ENCODE measurements around the gene ZNF133.
"Not testable (repeated sequence)": the region's sequence is repeated elsewhere in the genome, so short reads cannot be mapped to it uniquely, and the experiment has no call there.

ZNF133 gene

DNA sequence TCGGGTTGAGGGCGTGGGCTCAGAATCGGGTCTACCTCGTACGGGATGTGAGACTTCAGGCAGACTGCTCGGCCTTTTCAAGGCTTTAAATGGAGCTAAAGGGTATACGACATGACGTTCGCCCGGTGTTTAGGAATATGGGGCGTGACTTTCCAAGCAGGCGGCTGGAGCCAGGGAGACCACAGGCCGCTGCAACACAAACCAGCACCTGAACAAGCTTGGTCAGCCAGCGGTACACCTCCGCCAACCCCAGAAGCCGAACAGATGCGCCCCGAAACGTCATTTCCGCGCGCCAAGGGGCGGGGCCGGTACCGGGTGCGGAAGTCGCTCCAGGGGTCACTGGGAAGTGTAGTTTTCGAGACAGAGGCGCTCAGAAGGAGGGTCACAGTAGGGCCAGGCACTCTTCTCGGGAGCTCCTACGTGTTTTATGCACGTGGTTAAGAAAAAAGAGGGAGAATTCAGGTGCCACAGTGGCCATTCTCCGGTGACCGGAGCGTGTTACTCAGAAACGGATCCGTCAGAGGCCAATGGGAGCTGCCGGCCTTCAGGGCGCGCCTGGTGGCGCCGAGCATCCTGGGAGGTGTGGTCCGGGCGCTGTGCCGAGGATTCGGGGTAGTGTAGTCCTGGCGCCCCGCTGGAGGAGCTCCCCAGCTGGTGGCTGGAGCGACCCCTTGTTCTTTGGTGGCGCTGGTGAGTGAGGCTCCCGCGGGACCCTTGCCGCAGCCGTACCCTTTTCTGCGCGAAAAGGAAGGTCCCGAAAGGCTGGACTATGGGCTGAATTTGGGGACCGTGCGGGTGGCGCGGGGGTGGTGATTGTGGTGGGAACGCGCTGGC is at the start of gene ZNF133:
Gene ZNF133 (plus strand): TSS at position 613 of the 834 bp plus-strand sequence. CDS start 17,160 bp downstream, outside the sequence.
- DNase-seq, result peak; percentile 75

DNA sequence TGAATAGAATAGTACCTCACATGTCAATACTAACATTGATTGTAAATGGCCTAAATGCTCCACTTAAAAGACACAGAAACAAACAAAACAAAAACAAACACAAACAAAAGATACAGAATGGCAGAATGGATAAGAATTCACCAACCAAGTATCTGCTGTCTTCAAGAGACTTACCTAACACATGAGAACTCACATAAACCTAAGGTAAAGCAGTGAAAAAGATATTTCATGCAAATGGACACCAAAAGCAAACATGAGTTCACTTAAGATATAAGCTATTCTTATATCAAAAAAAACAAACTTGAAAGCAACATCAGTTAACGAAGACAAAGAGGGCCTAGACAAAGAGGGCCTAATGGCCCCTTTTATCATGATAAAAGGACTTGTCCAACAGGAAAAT is 47.3 kb upstream of the ZNF133 start:
- no peak for DNase-seq

DNA sequence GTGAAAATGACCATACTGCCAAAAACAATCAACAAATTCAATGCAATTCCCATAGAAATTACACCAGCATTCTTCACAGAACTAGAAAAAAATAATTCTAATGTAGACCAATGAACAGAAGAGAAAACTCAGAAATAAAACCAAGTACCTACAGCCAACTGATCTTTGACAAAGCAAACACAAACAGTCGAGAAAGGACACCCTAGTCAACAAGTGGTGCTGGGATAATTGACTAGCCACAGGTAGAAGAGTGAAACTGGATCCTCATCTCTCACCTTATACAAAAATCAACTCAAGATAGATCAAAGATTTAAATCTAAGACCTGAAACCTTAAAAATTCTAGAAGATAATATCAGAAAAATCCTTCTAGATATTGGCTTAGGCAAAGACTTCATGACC is 44.5 kb upstream of the ZNF133 start:
- no peak for DNase-seq

DNA sequence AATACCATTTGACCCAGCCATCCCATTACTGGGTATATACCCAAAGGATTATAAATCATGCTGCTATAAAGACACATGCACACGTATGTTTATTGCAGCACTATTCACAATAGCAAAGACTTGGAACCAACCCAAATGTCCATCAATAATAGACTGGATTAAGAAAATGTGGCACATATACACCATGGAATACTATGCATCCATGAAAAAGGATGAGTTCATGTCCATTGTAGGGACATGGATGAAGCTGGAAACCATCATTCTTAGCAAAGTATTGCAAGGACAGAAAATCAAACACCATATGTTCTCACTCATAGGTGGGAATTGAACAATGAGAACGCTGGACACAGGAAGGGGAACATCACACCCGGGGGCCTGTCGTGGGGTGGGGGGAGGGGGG is 39.8 kb upstream of the ZNF133 start:
- DNase-seq, result not testable (repeated sequence)

DNA sequence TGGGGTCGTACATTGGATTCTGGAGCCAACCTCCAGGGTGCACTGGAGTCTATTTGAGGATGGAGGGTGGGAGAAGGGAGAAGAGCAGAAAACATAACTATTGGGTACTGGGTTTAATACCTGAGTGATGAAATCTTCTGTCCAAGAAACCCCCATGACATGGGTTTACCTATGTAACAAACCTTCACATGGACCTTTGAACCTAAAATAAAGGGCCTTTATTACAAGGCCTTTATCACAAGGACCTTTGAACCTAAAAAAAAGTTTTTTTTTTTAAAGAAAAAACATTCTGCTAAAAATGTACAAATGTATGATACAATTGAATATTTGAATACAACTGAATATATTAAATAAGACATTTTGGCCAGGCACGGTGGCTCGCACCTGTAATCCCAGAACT is 38.1 kb upstream of the ZNF133 start:
- no peak for DNase-seq

DNA sequence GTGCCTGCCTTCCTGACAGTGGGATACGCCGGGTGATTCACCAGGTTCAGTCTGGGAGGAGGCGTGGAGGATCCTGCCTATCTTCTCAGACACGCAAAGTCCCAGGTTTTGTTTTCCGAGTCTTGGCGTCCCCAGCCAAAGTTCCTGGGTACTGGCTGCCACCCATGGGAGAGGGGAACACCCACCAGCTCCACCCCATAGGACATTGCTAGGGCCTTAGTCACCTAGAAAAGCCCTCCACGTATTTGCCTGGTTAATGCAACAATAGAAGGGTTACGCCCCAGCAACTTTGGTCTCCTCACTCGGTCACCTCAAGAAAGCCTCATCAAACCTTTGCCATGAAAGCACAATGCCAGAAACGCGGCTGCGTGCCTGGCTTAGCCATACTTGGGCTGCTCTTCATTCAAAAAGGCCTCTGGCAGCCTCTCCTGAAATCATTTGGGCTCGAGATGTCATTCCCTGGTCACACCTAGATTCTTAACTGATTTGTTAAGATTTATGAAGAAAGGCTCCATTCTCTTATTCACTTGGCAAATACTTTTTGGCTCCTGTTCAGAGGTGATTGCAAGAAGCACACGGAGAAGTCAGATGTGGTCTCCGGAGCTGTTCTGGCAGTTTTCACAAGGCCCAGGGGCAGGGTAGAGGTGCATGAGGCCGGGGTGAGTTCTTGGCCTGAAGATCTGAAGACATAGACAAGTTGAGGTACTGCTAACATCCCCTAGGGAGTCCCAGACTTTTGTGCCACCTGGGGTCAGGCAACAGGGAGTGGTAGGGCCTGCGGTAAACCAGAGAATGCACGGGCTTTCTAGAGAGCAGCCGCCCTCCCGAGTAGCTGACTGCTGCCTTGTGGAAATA is 35.5 kb upstream of the ZNF133 start:
- DNase-seq, result no peak

DNA sequence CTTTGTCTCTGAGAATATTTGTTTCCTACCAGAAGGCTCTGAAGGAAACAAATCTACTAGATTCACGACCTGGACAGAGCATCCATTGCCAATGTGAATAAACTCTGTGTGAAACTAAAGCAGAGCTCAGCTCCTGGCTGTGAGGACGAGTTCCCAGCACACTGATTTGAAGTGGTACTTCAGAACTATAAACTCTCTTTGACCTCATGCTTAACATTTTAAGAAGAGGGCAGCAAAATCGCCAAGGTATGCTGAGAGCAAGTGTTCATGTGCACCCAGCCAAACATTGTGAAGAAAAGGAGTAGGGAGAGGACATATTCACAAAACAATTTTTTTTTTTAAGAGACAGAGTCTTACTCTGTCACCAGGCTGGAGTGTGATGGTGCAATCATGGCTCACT is 33.7 kb upstream of the ZNF133 start:
- DNase-seq, result no peak

DNA sequence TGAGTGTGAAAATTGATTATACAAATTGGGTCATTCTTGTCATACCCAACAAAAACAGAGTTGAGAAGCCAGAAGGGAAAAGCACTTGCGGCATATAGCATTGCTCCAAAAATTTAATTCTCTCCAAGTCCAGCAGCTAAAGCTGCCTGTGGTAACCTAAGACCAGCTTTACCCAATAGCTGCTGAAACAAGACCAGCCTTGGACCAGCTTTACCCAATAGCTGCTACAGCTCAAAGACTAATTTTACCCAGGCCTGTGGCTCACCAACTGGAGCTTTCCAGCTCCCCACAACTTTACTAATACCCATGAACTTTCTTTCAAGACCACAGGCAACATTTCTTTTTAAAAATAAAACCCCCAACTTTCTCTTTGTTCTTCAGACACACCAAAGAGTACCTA is 32.8 kb upstream of the ZNF133 start:
- no peak for DNase-seq

DNA sequence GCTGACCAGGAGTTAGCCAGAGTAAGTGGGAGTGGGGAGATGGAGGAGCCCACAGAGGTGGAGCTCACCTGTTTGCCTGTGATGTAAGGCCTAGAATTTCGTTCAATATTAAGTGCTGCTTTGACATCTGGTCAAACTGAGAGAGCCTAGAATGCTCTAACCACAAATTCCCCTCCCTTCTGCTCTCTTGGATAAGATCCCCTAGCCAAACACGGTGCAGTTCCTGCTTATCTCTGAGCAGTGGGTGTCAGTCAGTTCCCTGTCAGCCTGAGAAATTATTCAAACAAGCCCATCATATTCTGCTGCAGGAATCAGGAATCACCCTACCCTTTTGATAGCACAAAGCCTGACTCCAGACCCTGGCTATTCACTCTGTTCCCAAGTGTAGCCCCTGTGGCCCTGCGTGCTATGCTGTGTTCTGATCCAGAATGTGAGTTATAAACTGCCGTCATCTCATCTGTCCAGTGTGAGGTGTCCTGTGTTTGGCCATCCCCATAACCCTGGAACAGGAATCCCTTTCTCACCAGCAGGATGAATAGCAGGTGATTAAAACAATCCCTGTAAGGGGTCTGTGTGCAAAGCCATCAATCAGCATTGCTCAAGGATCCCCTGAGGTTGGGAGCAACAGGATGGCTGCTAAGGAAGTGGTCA is 31.8 kb upstream of the ZNF133 start:
- DNase-seq, result no peak

DNA sequence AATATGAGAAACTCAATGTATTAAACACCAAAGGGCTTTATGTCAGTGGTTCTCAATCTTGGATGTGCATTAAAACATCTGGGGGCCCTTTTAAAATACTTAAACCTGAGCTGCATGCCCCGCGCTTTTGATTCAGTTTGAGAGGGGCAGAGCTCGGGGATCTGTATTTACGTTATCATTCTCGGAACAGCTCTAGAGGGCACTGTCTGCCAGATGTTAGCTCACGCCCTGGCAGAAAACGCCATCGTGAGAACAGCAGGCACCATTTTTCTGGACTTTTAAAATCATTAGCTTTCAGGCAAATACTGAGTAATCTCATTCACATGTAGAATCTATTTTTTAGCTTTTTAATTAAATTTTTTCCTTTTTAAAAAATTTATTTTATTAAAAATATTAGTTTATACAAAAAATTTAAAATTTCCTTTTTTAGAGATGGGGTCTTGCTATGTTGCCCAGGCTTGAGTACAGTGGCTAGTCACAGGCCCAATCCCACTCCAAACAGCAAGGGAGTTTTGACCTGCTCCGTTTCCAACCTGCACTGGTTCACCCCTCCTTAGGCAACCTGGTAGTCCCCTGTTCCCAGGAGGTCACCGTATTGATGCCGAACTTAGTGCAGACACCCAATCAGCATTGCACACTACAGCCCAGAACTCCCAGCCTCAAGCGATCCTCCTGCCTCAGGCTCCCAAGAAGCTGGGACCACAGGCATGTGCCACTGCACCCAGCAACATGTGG is 30.0 kb upstream of the ZNF133 start:
- DNase-seq, result no peak

DNA sequence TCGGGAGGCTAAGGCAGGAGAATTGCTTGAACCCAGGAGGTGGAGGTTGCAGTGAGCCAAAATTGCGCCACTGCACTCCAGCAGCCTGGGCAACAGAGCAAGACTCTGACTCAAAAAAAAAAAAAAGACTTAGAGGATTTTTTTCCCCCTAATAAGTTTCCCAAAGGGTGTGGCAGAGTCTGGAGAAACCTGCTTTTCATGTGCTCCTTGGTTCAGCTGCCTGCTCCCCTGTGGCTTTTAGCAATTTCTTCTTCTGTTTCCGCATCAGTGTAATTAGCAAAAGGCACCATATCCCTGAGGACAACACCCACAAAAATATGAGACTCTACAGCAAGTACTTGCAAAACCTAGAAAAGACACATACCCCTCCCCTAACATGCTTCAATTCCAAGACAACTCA is 28.6 kb upstream of the ZNF133 start:
- DNase-seq, result no peak

DNA sequence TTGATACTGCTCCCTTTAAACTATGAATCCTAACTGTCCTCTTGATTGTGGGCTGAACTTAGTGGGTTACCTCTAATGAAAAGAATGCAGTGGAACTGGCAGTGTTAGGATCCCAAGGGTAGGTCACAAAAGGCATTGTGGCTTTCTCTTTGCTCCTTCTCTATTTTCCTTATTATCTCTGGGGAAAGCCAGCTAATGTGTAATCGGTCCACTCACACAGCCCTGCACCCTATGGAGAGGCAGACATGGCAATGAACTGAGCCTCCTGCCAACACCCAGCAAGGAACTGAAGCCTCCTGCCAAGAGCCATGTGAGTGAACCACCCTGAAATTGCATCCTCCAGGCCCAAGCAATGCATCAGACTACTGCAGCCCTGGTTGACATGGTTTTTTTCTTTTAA is 24.6 kb upstream of the ZNF133 start:
- DNase-seq, result no peak

DNA sequence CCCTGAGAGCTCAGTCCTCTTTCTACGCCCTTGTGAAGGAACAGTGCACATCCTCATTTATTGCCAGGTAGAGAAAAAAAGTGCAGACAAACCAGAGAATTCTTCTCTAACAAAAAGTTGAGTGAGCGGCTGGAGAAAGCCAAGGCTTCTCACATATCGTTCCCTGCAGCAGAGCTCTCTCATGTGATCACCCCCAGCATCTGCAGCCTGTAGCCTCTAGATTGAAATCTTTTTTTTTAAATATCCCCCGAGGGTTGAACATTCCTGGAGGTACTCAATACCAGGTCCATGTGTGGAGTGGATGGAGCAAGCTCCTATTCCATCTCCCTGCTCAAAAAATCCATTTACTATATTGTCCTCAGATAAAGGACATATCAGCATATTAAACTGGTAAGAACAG is 22.9 kb upstream of the ZNF133 start:
- no peak for DNase-seq

DNA sequence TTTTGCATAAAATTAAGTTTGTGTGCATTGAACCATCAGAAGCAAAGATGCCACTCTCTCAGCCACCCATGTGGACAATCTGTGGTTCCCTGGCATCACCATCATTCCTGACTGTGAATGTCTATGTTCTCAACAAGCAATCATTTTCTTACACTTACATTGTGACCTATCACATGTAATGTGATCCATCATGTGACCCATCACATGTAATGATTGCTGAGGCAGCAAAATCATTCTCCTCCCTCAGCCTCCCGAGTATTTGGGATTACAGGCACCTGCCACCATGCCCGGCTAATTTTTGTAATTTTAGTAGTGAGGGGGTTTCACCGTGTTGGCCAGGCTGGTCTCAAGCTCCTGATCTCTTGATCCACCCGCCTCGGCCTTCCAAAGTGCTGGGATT is 22.0 kb upstream of the ZNF133 start:
- DNase-seq, result no peak

DNA sequence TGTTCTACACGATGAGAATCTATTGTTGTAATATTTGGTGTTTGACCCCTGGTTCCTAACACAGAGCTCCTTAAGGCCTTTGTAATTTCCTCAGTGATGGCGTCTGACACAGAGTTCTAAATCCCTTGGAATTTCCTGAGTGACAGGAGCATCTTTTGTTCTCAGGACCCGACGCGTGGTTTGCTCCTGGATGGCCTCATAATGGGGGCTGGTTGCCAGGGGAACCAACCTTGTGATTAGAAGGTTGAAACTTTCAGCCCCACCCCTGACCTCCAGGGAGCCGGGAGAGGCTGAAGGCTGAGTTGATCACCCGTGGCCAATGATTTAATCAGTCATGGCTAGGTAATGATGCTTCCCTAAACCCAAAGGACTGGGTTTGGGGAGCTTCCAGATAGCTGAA is 20.5 kb upstream of the ZNF133 start:
- no peak for DNase-seq

DNA sequence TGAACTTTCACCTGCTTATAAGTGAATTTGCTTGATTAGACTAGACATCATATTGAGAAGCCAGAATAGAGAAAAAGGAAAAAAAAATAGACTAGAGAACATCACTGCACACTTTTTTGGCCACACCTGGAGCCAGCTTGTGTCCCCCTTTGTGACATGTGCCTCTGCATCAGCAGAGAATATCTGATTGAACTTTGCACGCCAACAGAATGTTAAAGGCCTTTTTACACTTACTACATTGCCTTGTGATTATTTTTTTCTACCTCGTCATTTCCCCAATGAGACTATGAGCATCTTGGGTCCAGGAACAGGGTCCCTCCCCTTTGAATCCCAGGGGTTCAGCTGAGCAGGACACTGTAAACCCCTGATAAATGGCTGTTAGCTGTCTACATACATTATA is 17.2 kb upstream of the ZNF133 start:
- DNase-seq, result no peak

DNA sequence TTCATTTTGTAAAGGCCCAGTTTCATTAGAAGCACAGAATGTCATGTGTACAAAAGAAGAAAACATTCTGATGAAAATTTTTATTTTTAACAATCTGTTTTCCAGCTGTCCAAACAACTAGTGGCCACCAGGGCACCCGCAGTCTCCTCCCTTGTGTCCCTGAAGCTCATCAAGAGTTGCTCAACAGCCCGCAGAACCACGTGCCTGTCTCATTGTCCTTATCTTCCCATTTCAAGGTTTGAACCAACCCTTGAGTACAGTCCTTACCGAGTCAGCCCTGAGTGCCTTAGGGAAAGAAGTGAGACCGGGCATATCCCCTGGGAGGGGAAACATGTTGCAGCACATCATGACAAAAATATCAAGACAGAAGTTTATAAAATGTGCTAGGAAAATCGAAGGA is 15.9 kb upstream of the ZNF133 start:
- no peak for DNase-seq

DNA sequence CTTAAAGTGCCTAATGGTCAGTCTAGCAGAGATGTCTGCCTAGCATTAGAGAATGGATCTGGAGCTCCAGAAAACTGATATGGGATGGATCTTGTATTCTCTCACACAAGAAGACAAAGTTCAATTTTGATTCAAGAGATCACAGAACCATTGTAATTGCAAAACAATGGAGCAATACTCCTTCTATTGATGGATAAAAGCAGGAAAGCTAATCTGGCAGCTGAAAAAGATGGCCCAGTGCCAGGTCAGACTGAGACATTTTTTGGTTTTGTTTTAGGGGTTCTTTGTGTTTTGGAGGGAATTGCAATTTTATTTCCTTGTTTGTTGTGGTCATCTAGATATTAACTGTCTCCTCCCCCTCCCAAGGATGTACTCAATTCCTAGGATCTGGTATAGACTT is 14.6 kb upstream of the ZNF133 start:
- no peak for DNase-seq

DNA sequence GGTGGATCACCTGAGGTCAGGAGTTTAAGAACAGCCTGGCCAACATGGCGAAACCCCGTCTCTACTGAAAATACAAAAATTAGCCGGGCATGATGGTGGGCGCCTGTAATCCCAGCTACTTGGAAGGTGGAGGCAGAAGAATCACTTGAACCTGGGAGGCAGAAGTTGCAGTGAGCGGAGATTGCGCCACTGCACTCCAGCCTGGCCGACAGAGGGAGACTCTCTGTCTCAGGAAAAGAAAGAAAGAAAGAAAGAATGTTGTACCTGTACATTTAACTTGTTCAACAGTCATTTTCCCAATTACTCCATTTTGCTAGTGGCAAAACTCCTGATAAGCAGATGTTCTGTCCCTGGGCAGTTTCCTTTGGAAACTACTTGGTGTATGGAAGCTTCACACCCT is 12.4 kb upstream of the ZNF133 start:
- not testable (repeated sequence) for DNase-seq

DNA sequence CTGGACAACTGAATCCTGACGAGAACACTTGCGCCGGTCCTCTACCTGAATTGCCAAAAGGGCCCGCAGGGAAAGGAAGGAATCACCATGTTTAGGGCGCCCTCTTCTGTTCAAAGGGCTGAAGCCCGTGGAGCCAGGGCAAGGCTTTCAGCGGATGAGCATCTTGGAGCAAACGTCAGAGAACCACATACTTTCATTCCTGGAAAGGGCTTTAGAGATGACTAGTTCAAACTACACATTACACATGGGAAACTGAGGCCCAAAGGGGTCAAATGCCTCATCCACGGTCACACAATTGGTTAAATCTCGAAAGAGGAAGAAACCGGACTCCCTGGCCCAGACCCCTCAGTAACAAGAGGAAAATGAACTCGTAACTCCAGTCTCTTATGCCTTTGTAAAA is 11.5 kb upstream of the ZNF133 start:
- peak; percentile 52 for DNase-seq

DNA sequence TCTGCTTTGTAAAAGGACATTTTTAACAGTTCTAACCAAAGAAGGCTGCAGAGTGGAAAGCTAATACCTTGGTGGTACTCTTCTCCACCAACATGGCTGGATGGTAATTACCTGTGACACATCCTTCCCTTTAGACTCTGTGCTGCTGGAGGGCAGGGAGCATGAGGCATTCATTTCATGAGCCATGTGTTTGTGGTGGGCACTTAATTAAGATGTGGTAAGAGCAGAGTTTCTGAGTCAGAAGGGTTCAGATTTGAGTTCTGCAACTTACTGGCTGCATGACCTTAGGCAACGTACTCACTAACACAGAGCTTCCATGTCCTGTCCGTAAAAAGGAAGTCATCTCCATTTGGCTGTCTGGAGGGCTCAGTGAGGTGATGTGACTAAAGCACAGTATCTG is 9.1 kb upstream of the ZNF133 start:
- DNase-seq, result no peak

DNA sequence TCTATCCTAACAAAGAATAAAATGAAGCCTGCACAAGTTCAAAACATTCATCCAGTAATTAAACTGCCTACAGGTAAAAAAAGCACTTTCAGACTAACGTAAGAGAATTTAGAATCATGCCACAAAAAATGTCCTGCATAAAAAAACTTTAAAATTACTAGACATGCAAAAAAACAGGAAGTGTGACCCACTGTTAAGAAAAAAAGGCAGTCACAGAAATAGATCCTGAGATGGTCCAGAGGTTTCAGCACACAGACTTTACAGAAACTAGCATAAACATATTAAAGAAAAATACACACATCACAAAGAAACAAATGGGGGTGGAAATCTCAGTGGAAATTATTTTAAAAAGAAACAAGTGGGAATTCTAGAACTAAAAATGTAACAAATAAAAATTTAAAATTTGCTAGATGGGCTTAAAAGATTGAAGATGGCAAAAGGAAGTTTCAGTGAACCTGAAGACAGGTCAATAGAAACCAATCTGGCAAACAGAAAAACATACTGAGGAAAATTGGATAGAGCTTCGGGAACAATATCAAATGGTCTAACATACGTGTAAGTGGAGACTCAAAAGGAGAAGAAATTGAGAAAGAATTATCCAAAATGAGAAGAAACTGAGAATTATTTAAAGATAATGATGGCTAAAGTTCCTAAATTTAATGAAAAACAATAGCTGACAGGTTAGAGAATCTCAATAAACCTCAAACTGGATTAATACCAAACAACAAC is 3.4 kb upstream of the ZNF133 start:
- DNase-seq, result no peak

Measured in NCI-H1694 (cell line).